Measurements from ENCODE around the gene ADISSP. TPM values are rescaled to one million over a fixed set of nuclear protein-coding genes. Genes with fewer than 3 reads are reported as not detected.

ADISSP gene
- total and polyA plus RNA-seq, 2 donors (not counting 1 experiment from before 2014, with no cell fraction given): 18.4 to 28.8 TPM

DNA sequence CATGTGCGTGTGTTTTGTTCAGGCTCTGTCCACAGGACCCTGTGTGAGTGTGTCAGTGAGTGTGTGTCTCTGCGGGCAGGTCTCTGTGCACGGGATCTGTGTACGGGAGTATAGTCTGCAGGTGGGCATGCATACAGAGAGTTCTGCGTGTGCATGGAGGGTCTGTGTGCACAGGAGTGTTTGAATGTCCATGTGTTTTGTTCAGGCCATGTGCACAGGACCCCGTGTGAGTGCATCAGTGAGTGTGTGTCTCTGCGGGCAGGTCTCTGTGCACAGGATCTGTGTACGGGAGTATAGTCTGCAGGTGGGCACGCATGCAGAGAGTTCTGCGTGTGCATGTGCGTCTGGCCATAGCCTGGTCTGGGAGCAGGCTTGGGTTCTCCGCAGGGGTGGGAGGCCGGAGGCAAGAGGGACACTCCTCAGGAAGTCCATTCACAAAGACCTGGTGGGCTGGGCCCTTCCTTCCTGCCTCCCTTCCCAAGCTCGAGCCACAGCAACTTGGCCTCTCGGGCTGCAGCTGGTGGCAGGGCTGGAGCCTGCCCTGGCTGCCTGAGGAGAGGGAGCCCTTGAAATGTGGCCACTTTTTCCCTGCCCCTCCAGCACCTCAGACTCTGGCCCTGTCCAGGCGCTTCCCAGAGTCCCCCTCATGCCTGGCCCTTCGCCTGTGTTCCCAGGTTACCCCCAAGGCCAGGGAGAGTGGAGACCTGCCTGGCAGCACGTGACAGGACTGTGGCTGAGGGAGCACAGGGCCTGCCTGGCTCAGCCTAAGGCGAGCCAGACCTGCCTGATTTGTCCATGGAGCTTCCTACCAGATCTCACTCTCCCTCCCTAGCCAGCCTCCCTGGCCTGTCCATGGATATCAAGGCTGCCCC lies 28.3 kb downstream of the ADISSP start:
- H3K27ac ChIP-seq (ENCODE audit: low read length in 2 of 2): no peak overlapping the region
- H3K9me3 Mint-ChIP-seq (ENCODE audit: insufficient read depth): no peaks in the 10 kb centered on the region
- H3K4me3 Mint-ChIP-seq: no peak overlapping the region
- DNase-seq: no peak
- H3K4me1 Mint-ChIP-seq: peaks cover 1% of the 10 kb centered on the region
- H3K4me3 ChIP-seq (ENCODE audit: control extremely low read depth in 1 of 5, extremely low read depth in 1 of 5, insufficient read depth in 1 of 5, low read depth in 2 of 5, low read length in 4 of 5): no peak overlapping the region
- peaks cover 0 to 8% (median 1%) of the 10 kb centered on the region in 4 experiments for H3K27me3 ChIP-seq (replicated peaks in 1 of 4; ENCODE audit: control extremely low read depth in 1 of 4, control insufficient read depth in 3 of 4, insufficient read depth in 4 of 4, low read length in 3 of 4)
- 83% methylated on average over 19 of the region's 19 CpGs for WGBS (ENCODE audit: insufficient coverage)
- H3K79me2 ChIP-seq (ENCODE audit: control insufficient read depth, insufficient read depth, low read length): no peaks in the 10 kb centered on the region
- H2AFZ ChIP-seq (ENCODE audit: insufficient read depth, low read depth, low read length, poor library complexity, severe bottlenecking): no peak overlapping the region
- no peaks in the 10 kb centered on the region for H3K36me3 ChIP-seq (replicated peaks in 1 of 2; ENCODE audit: control extremely low read depth in 1 of 2, control insufficient read depth in 1 of 2, extremely low read depth in 1 of 2, insufficient read depth in 2 of 2, low read length in 1 of 2)
- H3K4me2 ChIP-seq (replicated peaks; ENCODE audit: low read depth, low read length, poor library complexity, severe bottlenecking): no peak overlapping the region
- ATAC-seq (ENCODE audit: low read depth): no peak
- ChIA-PET POLR2A (no interaction called here), CTCF (no interaction called here)
- H3K9me3 ChIP-seq (ENCODE audit: control extremely low read depth in 1 of 3, control insufficient read depth in 2 of 3, insufficient read depth in 1 of 3, low read length in 2 of 3): no peaks in the 10 kb centered on the region
- no peaks in the 10 kb centered on the region for H3K4me1 ChIP-seq (ENCODE audit: control insufficient read depth in 2 of 2, insufficient read depth in 2 of 2, low read length in 2 of 2)
- no peak overlapping the region for H3K27ac Mint-ChIP-seq
- TF ChIP-seq, protein P1, sequence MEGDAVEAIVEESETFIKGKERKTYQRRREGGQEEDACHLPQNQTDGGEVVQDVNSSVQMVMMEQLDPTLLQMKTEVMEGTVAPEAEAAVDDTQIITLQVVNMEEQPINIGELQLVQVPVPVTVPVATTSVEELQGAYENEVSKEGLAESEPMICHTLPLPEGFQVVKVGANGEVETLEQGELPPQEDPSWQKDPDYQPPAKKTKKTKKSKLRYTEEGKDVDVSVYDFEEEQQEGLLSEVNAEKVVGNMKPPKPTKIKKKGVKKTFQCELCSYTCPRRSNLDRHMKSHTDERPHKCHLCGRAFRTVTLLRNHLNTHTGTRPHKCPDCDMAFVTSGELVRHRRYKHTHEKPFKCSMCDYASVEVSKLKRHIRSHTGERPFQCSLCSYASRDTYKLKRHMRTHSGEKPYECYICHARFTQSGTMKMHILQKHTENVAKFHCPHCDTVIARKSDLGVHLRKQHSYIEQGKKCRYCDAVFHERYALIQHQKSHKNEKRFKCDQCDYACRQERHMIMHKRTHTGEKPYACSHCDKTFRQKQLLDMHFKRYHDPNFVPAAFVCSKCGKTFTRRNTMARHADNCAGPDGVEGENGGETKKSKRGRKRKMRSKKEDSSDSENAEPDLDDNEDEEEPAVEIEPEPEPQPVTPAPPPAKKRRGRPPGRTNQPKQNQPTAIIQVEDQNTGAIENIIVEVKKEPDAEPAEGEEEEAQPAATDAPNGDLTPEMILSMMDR (IDR thresholded peaks at IDR 0.05): no peak
- TF ChIP-seq EZH2 (IDR thresholded peaks at IDR 0.05; ENCODE audit: borderline replicate concordance, insufficient read depth, low read depth, low read length, poor library complexity, severe bottlenecking): no peak
- H3K9ac ChIP-seq (ENCODE audit: low read length): no peak overlapping the region
- H4K20me1 ChIP-seq (ENCODE audit: control insufficient read depth, insufficient read depth, low read length, poor library complexity, severe bottlenecking): no peaks in the 10 kb centered on the region
- H3K27me3 Mint-ChIP-seq: peaks cover 24% of the 10 kb centered on the region
- intact Hi-C loops (cut with micrococcal nuclease): no loop called here

All from B cell (primary cell).